ENCODE data around the gene SUFU.
"Not testable (repeated sequence)": the region's sequence is repeated elsewhere in the genome, so short reads cannot be mapped to it uniquely, and the experiment has no call there.

The SUFU gene

GRCh38 chr10:102503264-102504178 lies at the start of gene SUFU:
Gene SUFU, plus strand, starts transcription at chr10:102503972. Its CDS starts 181 bp downstream, at chr10:102504153.
- DNase-seq, result peak; percentile 97

- DNase-seq, result not testable (repeated sequence)
Measured at GRCh38 chr10:102454662-102455487, 48.9 kb upstream of the SUFU start.

- DNase-seq, result no peak
Measured at GRCh38 chr10:102455893-102456471, 47.8 kb upstream of the SUFU start.

- DNase-seq, result no peak
Measured at GRCh38 chr10:102457591-102458150, 46.1 kb upstream of the SUFU start.

- DNase-seq, result no peak
Measured at GRCh38 chr10:102458656-102459055, 45.1 kb upstream of the SUFU start.

GRCh38 chr10:102460836-102461186 lies 43.0 kb upstream of the SUFU start:
- no peak for DNase-seq

- peak; percentile 89 for DNase-seq
Measured at GRCh38 chr10:102461187-102462054, 42.4 kb upstream of the SUFU start.

- DNase-seq, result no peak
Measured at GRCh38 chr10:102462512-102463054, 41.2 kb upstream of the SUFU start.

- no peak for DNase-seq
Measured at GRCh38 chr10:102463983-102464382, 39.8 kb upstream of the SUFU start.

GRCh38 chr10:102465466-102465865 lies 38.3 kb upstream of the SUFU start:
- DNase-seq, result no peak

GRCh38 chr10:102467318-102467717 lies 36.5 kb upstream of the SUFU start:
- no peak for DNase-seq

GRCh38 chr10:102467971-102468438 lies 35.8 kb upstream of the SUFU start:
- DNase-seq, result no peak

GRCh38 chr10:102468683-102469082 lies 35.1 kb upstream of the SUFU start:
- DNase-seq, result no peak

- no peak for DNase-seq
Measured at GRCh38 chr10:102470579-102471546, 32.9 kb upstream of the SUFU start.

- no peak for DNase-seq
Measured at GRCh38 chr10:102473445-102474331, 30.1 kb upstream of the SUFU start.

- no peak for DNase-seq
Measured at GRCh38 chr10:102475451-102476040, 28.2 kb upstream of the SUFU start.

GRCh38 chr10:102476466-102477141 lies 27.2 kb upstream of the SUFU start:
- DNase-seq, result no peak

- DNase-seq, result no peak
Measured at GRCh38 chr10:102479651-102480050, 24.1 kb upstream of the SUFU start.

All from activated CD4-positive, alpha-beta T cell treated with anti-CD3 and anti-CD28 coated beads for 1 hour (primary cell).